DND-41 (cell line): ENCODE data around the gene HSPG2.

Source experiments
- ATAC-seq: fragments of 200-7000 bp; cut with Tn5 transposase; 3 replicates; pipeline ENCODE4 v1.9.1; 2021; ENCODE audit warnings: low read depth; ENCODE audit not compliant: insufficient read depth
- DNase-seq: peaks from one replicate; pipeline ENCODE4 v3.0.0-alpha.2; 2020
- H2AFZ ChIP-seq: 2 replicates; pipeline ENCODE4 v1.6.0; 2012; ENCODE audit warnings: low read depth, low read length
- H3K27ac ChIP-seq: 2 replicates; pipeline ENCODE4 v1.5.1; 2012; ENCODE audit warnings: low read length, inconsistent platforms
- H3K27me3 ChIP-seq: fragments of 200-600 bp; sonication (generic); 2 replicates; pipeline ENCODE4 v1.6.0; 2012; ENCODE audit warnings: low read length, mild to moderate bottlenecking, inconsistent platforms; ENCODE audit not compliant: insufficient read depth, poor library complexity
- H3K36me3 ChIP-seq: 2 replicates; pipeline ENCODE4 v1.5.1; 2012; ENCODE audit warnings: low read length, inconsistent platforms; ENCODE audit not compliant: insufficient read depth
- H3K4me1 ChIP-seq: 2 replicates; pipeline ENCODE4 v1.5.1; 2012; ENCODE audit warnings: mild to moderate bottlenecking, low read length; ENCODE audit not compliant: insufficient read depth
- H3K4me2 ChIP-seq: 2 replicates; pipeline ENCODE4 v1.6.0; 2012; ENCODE audit warnings: mild to moderate bottlenecking, moderate library complexity, low read length, inconsistent platforms; ENCODE audit not compliant: insufficient read depth
- H3K4me3 ChIP-seq, 2 experiments: fragments of 200-600 bp in 1 of 2; shearing (Covaris generic) in 1 of 2; 2 replicates each; pipeline ENCODE4 v1.5.1; 2012 to 2016; ENCODE audit warnings: inconsistent platforms in 2 of 2, low read length in 2 of 2, mild to moderate bottlenecking in 2 of 2, low read depth in 1 of 2, moderate library complexity in 1 of 2
- H3K79me2 ChIP-seq: 2 replicates; pipeline ENCODE4 v1.6.0; 2012; ENCODE audit warnings: low read length, inconsistent platforms; ENCODE audit not compliant: insufficient read depth
- H3K9ac ChIP-seq: 2 replicates; pipeline ENCODE4 v1.6.0; 2012; ENCODE audit warnings: low read depth, mild to moderate bottlenecking, inconsistent platforms, low read length, moderate library complexity
- H3K9me3 ChIP-seq: 2 replicates; pipeline ENCODE4 v1.5.1; 2012; ENCODE audit warnings: low read length, moderate library complexity, mild to moderate bottlenecking, inconsistent platforms; ENCODE audit not compliant: insufficient read depth, severe bottlenecking
- H4K20me1 ChIP-seq: 2 replicates; pipeline ENCODE4 v1.6.0; 2012; ENCODE audit warnings: low read length; ENCODE audit not compliant: insufficient read depth
- EZH2 ChIP-seq: IDR thresholded peaks from 3 replicates; pipeline ENCODE4 v1.6.1; 2012; ENCODE audit warnings: borderline replicate concordance, low read depth, mild to moderate bottlenecking, moderate library complexity, low read length, inconsistent platforms; ENCODE audit not compliant: severe bottlenecking
- TF ChIP-seq, protein P1 (sequence below): IDR thresholded peaks from 2 replicates; pipeline ENCODE4 v1.5.1; 2012; ENCODE audit warnings: borderline replicate concordance, low read length, moderate library complexity, mild to moderate bottlenecking; ENCODE audit not compliant: poor library complexity, severe bottlenecking; ENCODE audit errors: extremely low read depth

Gene HSPG2

DNA sequence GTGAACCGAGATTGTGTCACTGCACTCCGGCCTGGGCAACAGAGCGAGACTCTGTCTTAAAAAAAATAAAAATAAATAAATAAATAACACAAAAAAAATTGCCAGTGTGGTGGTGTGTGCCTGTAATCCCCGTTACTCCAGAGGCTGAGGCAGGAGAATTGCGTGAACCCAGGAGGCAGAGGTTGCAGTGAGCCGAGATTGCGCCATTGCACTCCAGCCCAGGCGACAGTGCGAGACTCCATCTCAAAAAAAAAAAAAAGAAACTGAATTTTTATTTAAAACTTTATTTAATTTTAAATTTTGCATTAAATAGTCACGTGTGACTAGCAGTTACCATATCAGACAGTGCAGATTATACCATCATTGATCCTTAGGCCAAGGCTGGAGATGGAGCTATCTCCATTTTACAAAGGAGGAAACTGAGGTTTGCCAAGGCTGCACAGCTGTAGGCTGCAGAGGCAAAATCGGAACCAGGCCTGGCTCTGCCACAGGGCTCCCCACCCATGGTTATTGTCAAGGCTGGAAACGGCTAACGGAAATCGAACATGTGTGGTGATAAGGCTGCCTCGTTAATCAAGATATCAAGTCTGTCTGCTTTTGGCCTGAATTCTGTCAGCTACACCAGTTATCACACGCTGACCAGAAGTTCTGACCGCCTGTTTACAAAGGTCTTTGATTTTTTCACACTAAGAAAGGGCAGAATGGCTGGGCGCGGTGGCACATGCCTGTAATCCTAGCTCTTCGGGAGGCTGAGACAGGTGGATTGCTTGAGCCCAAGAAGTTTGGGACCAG is 20.5 kb downstream of the HSPG2 start:
- Histone ChIP-seq H3K4me2 (no peak overlapping the region), H4K20me1 (0 out of 2 replicates have a peak, but pooled peaks cover 3% of the 10 kb centered on the region), H3K27ac (no peak overlapping the region), H3K4me3 (no peak overlapping the region), H3K27me3 (no peaks in the 10 kb centered on the region), H3K9me3 (no peaks in the 10 kb centered on the region), H2AFZ (no peak overlapping the region), H3K4me1 (no peaks in the 10 kb centered on the region), H3K9ac (no peak overlapping the region), H3K36me3 (no peaks in the 10 kb centered on the region), H3K79me2 (no peaks in the 10 kb centered on the region)
- ATAC-seq: no peak
- TF ChIP-seq EZH2: no peak
- TF ChIP-seq, protein P1, sequence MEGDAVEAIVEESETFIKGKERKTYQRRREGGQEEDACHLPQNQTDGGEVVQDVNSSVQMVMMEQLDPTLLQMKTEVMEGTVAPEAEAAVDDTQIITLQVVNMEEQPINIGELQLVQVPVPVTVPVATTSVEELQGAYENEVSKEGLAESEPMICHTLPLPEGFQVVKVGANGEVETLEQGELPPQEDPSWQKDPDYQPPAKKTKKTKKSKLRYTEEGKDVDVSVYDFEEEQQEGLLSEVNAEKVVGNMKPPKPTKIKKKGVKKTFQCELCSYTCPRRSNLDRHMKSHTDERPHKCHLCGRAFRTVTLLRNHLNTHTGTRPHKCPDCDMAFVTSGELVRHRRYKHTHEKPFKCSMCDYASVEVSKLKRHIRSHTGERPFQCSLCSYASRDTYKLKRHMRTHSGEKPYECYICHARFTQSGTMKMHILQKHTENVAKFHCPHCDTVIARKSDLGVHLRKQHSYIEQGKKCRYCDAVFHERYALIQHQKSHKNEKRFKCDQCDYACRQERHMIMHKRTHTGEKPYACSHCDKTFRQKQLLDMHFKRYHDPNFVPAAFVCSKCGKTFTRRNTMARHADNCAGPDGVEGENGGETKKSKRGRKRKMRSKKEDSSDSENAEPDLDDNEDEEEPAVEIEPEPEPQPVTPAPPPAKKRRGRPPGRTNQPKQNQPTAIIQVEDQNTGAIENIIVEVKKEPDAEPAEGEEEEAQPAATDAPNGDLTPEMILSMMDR: no peak
- no peak for DNase-seq

DNA sequence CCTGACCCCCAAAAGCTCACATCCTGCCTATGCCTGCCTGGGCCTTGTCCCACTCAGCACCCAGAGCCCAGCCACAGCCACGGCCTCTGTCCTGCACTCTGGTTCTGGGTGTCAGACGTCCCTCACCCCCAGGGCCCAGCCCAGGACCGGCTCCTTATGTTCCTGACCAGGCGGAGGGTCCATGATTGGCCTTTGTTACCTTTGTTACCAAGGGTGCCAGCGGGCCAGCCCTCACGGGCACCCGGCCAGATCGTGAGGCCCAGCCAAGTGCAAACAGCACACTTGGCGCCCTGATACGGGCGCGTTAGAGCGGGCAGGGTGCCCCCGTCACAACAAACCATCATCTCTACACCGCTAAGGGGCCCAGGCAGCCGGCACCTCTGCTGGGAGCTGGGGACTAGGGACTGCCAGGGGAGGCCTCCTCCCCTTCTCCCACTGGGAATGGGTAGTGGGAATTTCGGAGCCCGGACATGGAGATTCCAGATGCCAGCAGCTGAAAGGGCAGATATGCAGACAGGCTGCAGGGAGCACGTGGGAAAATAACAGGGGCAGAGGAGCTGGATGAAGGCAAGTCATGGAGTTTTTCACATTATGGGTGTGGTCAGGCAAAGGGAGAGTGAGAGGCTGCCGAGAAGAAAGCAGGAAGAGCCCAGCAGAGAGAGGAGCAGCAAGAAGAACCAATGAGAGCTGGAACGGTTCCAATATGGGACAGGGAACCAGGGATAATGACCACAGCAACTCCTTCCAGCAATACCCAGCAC is 22.1 kb downstream of the HSPG2 start:
- DNase-seq (no peak), ATAC-seq (no peak)
- no peaks in the 10 kb centered on the region for H3K9me3 ChIP-seq
- no peak overlapping the region for H3K27ac ChIP-seq
- no peaks in the 10 kb centered on the region for H3K27me3 ChIP-seq
- no peaks in the 10 kb centered on the region for H3K79me2 ChIP-seq
- no peak overlapping the region for H3K4me3 ChIP-seq
- H3K9ac ChIP-seq: no peak overlapping the region
- H2AFZ ChIP-seq: no peak overlapping the region
- TF ChIP-seq, protein P1: no peak
- TF ChIP-seq EZH2: no peak
- no peaks in the 10 kb centered on the region for H3K36me3 ChIP-seq
- H3K4me2 ChIP-seq: no peak overlapping the region
- 0 out of 2 replicates have a peak, but pooled peaks cover 3% of the 10 kb centered on the region for H4K20me1 ChIP-seq
- no peaks in the 10 kb centered on the region for H3K4me1 ChIP-seq

DNA sequence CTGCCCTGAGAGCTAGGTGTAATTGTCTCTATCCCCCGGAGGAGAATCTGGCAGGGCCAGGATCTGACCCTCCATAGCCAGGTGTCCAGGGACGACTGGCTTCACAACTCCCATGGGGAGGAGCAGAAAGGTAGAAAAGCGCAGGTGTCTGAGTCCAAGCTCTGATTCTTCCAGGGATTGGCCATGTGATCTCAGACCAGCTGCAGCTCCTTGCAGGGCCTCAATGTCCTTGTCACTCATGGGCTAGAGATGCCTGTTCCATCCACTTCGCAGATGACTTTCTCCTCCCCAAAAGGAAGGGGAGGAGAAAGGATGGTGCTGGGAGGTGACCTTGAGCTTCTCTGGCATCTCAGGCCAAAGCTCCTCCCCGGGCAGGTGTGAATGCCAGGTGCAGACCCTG is 22.7 kb downstream of the HSPG2 start:
- ATAC-seq (no peak), DNase-seq (no peak)
- H3K79me2 ChIP-seq: no peaks in the 10 kb centered on the region
- no peak overlapping the region for H2AFZ ChIP-seq
- H3K27ac ChIP-seq: no peak overlapping the region
- no peaks in the 10 kb centered on the region for H3K27me3 ChIP-seq
- no peak for TF ChIP-seq EZH2
- TF ChIP-seq, protein P1: no peak
- H3K36me3 ChIP-seq: no peaks in the 10 kb centered on the region
- 0 out of 2 replicates have a peak, but pooled peaks cover 3% of the 10 kb centered on the region for H4K20me1 ChIP-seq
- H3K4me3 ChIP-seq: no peak overlapping the region
- H3K4me2 ChIP-seq: no peak overlapping the region
- no peaks in the 10 kb centered on the region for H3K9me3 ChIP-seq
- no peaks in the 10 kb centered on the region for H3K4me1 ChIP-seq
- no peak overlapping the region for H3K9ac ChIP-seq
